ENCODE measurements around the gene ZNF48.

The ZNF48 gene

DNA sequence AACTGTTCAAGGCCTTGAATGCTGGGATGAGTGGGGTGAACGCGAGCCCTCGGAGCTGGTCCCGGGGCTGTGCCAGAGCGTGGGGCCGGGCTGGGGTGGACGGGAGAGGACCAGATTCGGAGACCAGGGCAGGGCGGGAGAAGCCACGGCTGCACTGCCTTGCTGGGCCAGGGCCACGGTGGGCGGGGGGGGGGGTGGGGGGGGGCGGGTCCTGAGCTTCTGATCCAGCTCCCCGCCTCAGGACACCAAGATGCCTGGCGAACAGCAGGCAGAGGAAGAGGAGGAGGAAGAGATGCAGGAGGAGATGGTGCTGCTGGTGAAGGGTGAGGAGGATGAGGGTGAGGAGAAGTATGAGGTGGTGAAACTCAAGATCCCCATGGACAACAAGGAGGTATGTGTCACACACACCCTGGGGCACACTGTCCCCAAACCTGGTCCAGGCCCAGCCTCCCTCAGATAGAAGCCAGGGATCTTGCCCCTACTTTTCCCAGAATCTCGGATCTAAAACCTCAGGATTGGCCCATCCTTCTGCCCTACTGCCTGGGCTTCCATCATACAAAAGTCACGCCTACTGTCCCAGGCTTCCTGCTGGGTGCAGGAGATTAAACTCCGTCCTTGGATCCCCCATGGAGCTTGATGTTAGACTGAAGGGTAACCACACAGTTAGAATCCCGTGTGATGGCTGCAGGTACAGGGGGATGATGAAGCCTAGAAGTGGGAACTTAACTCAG is 12.7 kb downstream of the ZNF48 start:
- no peak for DNase-seq

DNA sequence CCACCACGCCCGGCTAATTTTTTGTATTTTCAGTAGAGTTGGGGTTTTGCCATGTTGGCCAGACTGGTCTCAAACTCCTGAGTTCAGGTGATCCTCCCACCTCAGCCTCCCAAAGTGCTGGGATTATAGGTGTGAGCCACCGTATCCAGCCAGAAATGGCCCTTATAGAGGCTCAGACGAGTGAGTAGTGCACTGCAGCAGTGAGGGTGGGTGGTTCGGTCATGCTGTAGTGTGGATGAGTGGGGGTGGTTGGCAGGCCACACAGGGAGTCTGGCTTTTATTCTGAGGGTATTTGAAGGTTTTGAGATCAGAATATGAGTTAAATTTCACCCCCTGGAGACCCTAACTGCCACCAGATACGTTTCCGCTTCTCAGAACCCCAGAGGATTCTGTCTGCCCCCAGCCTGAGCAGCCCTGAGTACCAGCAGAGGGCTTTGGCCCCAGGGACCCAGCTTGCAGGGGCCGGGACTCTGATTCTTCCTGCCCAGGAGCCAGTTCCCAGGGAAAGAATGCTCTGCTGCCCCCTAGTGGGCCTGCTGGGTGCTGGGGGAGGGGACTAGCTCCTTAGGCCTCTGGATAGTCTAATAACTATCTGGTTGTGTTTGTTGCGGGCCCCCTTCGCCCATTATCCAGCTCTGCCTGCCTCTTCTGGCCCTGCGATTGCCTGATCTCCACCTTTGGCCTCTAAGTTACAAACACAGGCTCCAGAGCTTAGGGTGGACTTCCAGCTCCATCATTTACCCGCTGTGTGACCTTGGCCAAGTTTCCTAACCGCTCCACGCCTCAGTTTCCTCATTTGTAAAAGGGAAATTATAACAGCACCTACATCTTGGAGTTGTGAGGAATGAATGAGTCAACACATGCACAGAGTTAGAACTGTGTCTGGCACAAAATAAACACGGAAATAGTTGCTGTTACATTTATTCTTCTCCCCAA is 14.2 kb downstream of the ZNF48 start:
- peak; percentile 64 for DNase-seq

DNA sequence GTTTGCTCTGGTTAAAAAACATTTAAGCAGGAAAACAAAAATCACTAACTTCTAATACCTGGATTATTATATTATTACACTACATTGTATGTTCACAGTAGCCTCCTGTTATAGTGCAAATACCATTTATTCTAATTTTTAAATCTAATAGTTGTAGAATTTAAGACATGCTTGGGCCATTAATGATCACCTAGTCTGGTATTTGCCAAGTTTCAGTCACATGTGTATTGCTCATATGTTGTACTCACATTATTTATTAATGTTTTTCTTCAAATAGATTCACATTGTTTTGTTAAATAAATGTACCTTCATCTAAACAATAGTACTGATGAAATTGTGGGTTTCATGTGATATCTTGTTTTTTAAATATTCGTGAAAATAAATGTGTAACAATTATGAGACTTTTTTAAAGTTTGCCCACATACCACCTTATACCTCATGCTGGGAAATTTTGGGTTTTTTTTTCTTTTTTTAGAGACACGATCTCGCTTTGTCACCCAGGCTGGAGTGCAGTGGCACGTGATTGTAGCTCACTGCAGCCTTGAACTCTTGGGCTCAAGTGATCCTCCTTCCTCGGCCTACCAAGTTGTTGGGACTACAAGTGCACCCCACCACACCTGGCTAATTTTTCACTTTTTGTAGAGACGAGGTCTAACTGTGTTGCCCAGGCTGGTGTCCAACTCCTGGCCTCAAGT is 18.0 kb downstream of the ZNF48 start:
- no peak for DNase-seq

DNA sequence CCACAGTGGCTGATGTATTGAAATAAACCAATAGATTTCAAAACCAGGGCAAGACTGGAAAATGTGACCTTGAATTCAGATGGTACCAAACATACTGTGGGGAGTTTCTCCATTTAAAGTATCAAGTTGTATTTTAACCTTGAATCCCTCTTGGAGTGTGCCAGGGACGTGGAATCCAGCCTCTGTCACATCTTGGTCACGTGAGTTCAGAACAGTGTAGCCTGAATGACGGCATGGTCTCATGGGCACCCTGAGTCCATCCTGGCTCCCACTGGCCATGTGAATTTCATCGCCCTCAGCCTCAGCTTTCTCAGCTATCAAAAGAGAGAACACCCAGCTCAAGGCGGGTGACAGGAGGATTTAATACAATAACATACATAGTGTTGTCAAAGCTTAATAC is 18.9 kb downstream of the ZNF48 start:
- DNase-seq, result no peak

DNA sequence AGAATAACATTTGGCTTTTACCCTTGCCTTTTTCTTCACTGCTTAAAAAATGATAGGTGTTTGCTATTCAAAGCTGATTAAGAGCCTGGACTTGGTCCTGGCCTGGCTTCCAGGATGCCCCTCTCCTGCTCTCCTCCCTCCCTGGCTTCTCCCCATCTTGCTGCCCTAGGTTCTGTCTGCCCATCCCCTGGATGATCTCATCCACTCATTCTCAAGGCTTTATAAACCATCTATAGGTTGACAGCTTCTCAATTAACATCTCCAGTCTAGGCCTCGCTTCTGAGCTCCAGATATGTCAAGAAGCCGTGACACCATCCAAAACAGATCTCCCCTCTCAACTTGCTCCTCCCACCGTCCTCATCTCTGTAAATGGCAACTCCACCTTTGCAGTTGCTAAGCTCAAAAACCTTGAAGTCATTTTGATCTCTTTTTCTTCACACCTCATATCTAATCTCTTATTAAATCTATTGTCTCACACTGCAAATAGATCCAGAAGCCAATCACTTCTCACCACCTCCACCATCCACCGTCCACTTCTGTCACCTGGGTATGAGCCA is 20.9 kb downstream of the ZNF48 start:
- no peak for DNase-seq

DNA sequence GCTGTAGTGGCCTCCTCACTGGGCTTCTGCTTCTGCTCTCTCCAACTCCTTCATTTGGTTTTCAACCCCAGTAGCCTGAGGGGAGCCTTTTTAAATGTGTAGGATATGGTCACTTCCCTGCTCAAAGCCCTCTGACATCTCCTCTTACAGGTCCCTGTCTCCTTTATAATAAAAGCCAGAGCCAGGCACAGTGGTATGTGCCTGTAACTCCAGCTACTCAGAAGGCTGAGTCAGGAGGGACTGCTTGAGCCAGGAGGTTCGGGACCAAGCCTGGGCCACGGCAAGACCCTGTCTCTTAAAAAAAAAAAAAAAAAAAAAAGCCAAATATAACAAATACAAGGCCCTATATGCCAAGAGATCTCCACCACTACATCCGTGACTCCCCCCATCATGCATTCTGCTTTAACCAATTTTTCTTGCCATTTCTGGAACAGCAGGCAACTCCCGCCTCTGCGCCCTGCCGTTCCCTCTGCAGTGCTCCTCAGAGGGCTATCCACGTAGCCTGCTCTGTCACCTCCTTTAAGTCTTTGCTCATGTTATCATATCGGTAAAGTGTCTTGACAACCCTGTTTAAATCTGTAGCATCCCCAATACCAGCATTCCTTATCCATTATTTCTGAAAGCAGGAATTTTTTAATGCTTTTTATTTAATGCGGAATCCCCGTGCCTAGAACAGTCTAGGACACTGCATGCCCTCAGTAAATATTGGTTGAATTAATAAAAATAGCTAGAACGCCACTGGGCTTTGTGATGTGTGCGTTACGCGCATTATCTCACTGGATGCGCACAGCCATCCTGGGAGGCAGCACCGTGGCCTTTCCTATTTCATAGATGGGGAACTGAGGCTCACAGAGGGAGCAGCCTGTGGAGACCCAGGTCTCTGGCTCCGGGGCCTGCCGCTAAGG is 21.7 kb downstream of the ZNF48 start:
- no peak for DNase-seq

DNA sequence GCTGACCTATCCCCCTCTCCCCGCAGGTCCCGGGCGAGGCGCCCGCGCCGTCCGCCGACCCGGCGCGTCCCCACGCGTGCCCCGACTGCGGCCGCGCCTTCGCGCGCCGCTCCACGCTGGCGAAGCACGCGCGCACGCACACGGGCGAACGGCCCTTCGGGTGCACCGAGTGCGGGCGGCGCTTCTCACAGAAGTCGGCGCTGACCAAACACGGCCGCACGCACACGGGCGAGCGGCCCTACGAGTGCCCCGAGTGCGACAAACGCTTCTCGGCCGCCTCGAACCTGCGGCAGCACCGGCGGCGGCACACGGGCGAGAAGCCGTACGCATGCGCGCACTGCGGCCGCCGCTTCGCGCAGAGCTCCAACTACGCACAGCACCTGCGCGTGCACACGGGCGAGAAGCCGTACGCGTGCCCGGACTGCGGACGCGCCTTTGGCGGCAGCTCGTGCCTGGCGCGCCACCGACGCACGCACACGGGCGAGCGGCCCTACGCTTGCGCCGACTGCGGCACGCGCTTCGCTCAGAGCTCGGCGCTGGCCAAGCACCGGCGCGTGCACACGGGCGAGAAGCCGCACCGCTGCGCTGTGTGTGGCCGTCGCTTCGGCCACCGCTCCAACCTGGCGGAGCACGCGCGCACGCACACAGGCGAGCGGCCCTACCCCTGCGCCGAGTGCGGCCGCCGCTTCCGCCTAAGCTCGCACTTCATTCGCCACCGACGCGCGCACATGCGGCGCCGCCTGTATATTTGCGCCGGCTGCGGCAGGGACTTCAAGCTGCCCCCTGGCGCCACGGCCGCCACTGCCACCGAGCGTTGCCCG is 22.5 kb downstream of the ZNF48 start:
- peak; percentile 93 for DNase-seq

DNA sequence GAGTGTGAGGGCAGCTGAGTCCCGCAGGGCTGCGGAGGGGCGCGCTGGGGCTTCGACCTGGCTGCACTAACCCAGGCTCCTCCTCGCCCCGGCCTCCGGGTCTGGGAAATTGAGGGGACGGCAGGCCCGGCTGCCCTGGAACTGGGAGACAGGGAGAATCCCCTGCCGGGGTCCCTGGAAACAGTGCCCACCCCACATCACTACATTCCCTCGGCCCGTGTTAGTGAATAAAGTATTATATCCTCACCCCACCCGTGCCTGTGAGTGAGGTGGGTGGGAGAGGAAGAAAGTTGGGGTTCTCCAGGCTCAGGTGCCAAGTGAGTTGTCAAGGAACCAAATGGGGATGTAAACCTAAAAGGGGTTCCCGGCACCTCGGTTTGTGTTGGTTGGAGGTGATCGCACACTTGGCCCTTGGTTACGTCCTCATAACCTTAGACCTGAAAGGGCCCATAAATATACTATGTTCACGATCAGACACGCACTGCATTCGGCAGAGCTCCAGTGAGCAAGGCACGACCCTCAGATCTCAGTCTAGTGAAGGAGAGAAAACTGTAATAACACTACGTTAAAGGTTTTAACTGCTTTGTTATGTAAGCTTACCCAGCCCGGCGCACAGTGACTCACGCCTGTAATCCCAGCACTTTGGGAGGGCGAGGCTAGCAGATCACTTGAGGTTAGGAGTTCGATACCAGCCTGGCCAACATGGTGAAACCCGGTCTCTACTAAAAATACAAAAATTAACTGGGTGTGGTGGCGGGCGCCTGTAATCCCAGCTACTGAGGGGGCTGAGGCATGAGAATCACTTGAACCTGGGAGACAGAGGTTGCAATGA is 23.3 kb downstream of the ZNF48 start:
- no peak for DNase-seq

DNA sequence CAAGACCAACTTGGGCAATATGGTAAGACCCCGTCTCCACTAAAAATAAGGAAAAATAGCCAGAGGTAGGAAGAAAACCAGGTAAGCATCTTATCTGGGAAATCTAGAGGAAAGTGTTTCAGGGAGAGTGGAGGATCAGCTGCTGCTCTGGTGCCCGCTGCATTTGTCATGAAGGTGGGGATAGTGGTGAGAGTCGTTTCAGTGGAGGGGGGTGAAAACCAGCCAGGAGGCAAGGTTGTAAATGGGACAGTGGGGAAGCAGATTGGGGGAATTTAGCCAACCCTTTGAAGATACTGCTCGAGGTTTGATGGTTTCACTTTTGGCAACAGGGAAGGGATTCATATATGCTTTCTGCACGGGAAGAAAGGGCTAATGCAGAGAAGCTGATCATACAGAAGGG is 25.8 kb downstream of the ZNF48 start:
- no peak for DNase-seq

DNA sequence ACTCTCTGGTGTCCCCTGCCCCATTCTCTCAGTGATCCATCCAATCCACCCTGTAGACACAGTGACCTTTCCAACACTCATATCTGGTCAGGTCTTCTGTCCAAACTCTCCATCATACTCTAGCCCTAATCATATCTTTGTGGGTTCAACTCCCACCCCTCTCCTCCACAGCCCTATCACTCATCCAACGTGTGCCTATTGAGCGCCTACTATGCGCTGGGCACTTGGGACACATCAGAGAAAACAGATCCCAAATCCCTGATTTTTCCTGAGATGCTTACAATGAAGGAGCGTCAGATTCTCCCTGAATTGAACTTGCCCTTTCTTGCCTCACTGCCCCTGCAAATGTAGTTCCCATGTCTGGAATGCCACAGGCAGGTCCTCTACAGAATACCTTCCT is 32.8 kb downstream of the ZNF48 start:
- no peak for DNase-seq

DNA sequence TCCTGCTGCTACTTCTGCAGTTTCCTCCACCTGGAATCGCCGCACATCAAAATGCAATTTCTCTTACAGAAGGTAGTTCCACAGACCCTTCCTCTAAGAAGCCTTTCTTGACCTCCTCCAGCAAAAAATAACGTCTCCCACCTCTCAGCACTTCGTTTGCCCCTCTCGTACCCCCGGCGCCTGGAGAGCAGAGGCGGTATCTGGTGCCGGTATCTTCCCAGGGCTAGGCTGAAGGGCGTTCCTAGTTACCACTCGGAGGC is 34.1 kb downstream of the ZNF48 start:
- DNase-seq, result no peak

DNA sequence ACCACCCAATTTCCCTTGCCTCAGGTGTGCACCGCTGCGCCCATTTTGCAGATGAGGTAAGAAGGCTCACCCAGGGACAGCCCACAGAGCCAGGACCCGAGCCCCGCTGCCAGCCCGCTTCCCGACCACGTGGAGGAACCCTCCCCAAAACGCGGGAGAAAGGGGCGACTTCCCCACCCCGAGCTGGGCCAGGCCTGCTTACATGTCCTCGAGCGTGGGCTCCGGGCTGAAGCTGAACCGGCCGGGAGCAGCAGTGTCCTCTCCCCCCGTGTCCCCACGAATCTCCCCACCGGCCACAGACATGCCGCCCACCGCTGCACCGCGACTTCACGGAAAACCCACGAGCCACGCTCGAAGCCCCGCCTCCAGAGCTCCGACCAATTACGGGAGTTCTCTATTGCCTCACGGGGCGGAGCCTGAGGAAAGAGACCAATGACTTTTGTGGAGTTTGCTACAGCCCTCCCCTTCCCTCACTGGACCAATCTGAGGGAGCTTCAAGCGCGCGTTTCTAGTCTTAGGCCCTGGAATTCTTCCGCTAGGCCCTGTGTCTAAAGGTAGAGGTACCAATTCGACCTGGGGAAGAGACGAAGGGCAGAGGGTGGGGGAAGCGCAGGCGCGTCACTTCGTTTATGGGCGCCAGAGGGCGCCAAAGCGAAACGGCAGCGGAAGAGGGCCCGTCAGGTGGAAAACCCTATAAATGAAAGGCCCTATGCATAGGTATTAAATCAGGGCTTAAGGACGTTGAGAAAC is 34.6 kb downstream of the ZNF48 start, which contains the start of gene DCTPP1:
Gene DCTPP1 (minus strand): TSS at position 353 of the 750 bp plus-strand sequence. CDS start 50 bp downstream, at position 303.
- DNase-seq, result peak; percentile 100

DNA sequence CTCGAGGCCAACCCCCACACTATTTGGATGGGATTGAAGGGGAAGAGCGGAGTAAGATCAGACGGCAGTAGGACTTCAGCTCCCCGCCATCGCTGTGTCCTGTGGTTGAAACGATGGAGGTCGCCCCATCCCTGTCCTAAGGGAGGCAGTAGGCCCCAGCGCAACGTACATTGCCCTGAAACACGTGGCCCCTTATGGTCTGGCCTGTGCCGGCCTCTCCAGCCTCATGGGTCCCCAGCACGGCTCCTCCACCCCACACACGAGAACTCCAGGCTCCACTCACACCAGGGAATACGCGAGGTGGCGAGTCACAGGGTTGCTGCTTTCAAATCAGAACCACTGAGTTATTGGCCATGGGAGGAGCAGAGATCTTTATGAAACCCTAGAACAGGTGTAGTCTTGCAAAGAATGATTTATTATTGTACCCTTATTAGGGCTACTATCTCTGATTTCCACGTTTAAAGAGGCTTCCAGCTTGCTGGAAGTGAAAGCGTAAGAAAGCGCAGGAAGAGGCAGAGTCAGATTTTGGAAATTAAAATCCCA is 35.3 kb downstream of the ZNF48 start:
- peak; percentile 64 for DNase-seq

DNA sequence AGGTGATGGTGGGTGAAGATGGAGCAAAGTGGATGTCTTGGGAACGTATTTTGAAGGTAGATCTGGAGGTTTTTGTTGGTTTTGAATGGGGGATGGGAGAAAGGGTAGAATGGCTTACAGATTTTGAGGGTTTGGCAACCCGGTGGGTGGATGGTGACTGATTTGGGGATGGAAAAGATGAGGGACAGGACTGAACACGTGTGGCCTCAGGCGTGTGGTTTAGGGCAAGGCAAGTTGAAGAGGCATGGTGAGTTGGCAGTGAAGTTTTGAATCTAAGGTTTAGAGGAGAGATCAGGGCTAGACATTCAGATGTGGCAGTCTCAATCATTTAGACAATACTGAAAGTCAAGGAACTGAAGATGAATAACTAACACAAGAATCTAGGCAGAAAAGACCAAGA is 39.6 kb downstream of the ZNF48 start:
- no peak for DNase-seq

DNA sequence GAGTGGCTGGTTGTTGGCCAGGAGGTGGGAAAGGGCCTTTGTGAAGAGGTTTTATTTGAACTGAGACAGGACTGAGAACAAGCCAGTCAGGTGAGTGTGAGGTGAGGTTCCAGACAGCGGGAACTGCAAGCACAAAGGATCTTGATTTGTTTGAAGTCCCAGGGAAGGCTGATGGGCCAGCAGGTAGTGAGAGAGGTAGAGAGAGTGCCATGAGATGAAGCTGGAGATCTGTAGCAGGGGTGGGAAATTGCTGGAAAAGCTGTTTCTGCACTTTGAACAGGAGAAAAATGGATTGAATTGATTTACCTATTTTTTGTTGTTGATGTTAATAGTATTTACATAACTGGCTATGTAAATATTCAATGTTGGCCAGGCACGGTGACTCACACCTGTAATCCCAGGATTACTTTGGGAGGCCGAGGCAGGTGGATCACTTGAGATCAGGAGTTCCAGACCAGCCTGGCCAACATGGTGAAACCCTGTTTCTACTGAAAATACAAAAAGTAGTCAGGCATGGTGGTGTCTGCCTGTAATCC is 42.4 kb downstream of the ZNF48 start:
- peak; percentile 97 for DNase-seq

DNA sequence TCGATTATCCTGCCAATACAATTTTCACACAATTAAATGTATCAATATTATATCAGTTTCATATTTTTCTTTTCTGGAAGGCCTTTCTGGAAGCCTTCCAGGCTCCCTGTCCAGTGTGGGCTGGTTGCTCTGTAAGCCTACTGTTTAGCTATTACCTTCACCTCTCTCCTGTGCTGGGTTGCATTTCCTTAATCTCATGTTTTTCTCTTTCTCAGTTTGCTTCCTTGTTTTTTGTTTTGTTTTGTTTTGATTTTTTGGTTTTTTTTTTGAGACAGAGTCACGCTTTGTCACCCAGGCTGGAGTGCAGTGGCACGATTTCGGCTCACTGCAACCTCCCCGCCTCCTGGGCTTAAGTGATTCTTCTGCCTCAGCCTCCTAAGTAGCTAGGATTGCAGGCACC is 43.6 kb downstream of the ZNF48 start:
- no peak for DNase-seq

DNA sequence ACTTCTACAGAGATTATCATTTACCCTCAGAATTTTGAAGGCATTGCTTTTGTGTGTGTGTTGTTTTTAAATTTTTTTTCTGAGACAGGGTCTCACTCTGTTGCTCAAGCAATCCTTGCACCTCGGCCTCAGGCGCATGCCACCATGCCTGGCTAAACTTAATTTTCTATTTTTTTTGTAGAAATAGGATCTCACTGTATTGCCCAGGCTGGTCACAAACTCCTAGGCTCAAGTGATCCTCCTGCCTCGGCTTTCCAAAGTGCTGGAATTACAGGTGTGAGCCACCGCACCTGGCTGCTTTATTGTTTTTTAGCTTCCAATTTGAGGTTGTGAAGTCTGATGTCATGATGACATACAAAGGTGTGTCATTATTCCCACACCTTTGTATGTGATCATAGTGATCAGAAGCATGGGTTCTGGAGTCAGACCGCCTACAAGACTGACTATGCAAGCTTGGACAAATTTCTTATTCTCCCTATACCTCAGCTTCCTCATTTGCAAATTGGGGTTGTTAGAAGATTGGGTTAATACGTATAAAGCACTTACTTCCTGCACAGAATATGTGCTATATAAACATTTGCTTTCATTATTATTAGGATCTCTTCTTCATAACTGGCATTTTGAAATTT is 44.6 kb downstream of the ZNF48 start:
- DNase-seq, result no peak

DNA sequence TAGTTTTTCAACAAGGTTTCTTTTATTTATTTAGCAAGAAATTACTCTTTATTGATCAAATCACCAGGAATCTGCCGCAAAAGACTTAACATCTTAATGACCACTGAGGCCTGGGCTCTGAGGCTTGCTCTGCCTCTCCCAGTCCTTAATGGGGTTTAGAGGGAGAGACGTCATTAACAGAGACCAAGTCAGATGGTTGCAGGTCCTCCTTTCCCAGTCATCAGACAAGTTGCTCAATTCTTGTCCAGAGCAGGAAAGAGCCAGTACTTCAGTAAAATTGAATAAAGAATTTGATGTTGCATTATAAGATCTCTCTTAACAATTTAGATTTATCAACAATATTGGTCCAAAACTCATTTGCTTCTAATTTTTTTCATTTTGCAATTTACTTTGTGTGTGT is 48.4 kb downstream of the ZNF48 start:
- DNase-seq, result no peak
